ENCODE data around the gene COBL. TPM values are rescaled to one million over a fixed set of nuclear protein-coding genes. Genes with fewer than 3 reads are reported as not detected.

Gene COBL
- total and polyA plus RNA-seq, 9 of the 15 experiments (the other 6 are each of a cell fraction or from before 2014, with no cell fraction given): 0.01 to 2.4 (median 0.09) TPM; not detected in 3

GRCh38 chr7:51314726-51315125, 1.9 kb downstream of the COBL start:
- H3K4me3 ChIP-seq: no peak overlapping the region
- no peaks in the 10 kb centered on the region for H3K79me2 ChIP-seq (ENCODE audit: control insufficient read depth, insufficient read depth, low read length)
- DNase-seq (ENCODE audit: extremely low read depth in 1 of 4, low spot score in 3 of 4): no peak
- H3K9ac ChIP-seq (ENCODE audit: insufficient read depth in 1 of 2, low read depth in 2 of 2, low read length in 2 of 2): no peak overlapping the region
- no peak for ATAC-seq
- no TSS peak for BruUV-seq (replicated peaks)
- FAIRE-seq: no peak
- H3K9me3 ChIP-seq (replicated peaks; ENCODE audit: control insufficient read depth, insufficient read depth, low read depth, low read length): no peaks in the 10 kb centered on the region
- no peak overlapping the region for H3K27ac ChIP-seq (ENCODE audit: extremely low read depth, low read depth, low read length)
- WGBS (ENCODE audit: insufficient coverage, low coverage, missing lambda C conversion rate): 11% methylated on average over 4 of the region's 4 CpGs
- H4K20me1 ChIP-seq (replicated peaks; ENCODE audit: control insufficient read depth, insufficient read depth, low read length): peaks cover 5% of the 10 kb centered on the region; the same call in 1 of the 2 replicates
- peaks cover 5 to 39% of the 10 kb centered on the region in 2 experiments; a peak in 4 of 5 replicates for H3K27me3 ChIP-seq (ENCODE audit: control insufficient read depth in 2 of 2, insufficient read depth in 2 of 2, low read length in 2 of 2)
- H3K36me3 ChIP-seq (ENCODE audit: control insufficient read depth, insufficient read depth, low read length): no peaks in the 10 kb centered on the region
- intact Hi-C loops (cut with micrococcal nuclease) (no loop called here), in situ Hi-C loops (cut with MboI) (no loop called here)
- no peaks in the 10 kb centered on the region for H3K9me1 ChIP-seq (ENCODE audit: control insufficient read depth, insufficient read depth, low read length)
- H2AFZ ChIP-seq (ENCODE audit: low read depth, low read length): no peak overlapping the region
- ChIA-PET POLR2A (no interaction called here), CTCF (ENCODE audit: low intra/inter-chr PET ratio) (no interaction called here)
- peaks cover 0 to 20% of the 10 kb centered on the region in 2 experiments; a peak in 2 of 5 replicates for H3K4me1 ChIP-seq (replicated peaks in 1 of 2; ENCODE audit: control insufficient read depth in 2 of 2, insufficient read depth in 2 of 2, low read length in 2 of 2)
- H3K4me2 ChIP-seq (ENCODE audit: insufficient read depth, low read length): no peak overlapping the region
- TF ChIP-seq NFIC (IDR thresholded peaks at IDR 0.05) (no peak), POLR2AphosphoS5 (IDR thresholded peaks at IDR 0.05; ENCODE audit: control insufficient read depth, insufficient read depth, low read depth, low read length) (no peak), ZNF24 (IDR thresholded peaks at IDR 0.05) (no peak), ZNF133 (CRISPR knock-in tag; IDR thresholded peaks at IDR 0.05) (no peak), SMARCA4 (IDR thresholded peaks at IDR 0.05) (no peak), CEBPZ (IDR thresholded peaks at IDR 0.05; ENCODE audit: borderline replicate concordance, low read depth, low read length) (no peak), CHAMP1 (IDR thresholded peaks at IDR 0.05) (no peak), FOXO4 (CRISPR knock-in tag; IDR thresholded peaks at IDR 0.05) (no peak), ARID3A (IDR thresholded peaks at IDR 0.05; ENCODE audit: borderline replicate concordance, low read depth, low read length) (no peak), PBX2 (CRISPR knock-in tag; IDR thresholded peaks at IDR 0.05; ENCODE audit: low read depth) (no peak), PBX2 (tag; conservative IDR thresholded peaks at IDR 0.05; ENCODE audit: low read depth) (no peak)
